COLO668 (cell line): ENCODE data around the gene SLC24A3.

Experiments used
- DNase-seq: peaks from one replicate; lab custom pipeline; 2025; ENCODE audit not compliant: unreplicated experiment; lab: John Stamatoyannopoulos, UW

SLC24A3 gene

GRCh38 chr20:19301142-19301541 is 88.7 kb downstream of the SLC24A3 start:
- no peak for DNase-seq

GRCh38 chr20:19301843-19302242 is 89.4 kb downstream of the SLC24A3 start:
- DNase-seq = no peak

- no peak for DNase-seq
These were observed 90.3 kb downstream of the SLC24A3 start for GRCh38 chr20:19302714-19303113.

- DNase-seq = no peak
These were observed 91.9 kb downstream of the SLC24A3 start for GRCh38 chr20:19304389-19304788.

- no peak for DNase-seq
These were observed 92.5 kb downstream of the SLC24A3 start for GRCh38 chr20:19304886-19305415.

GRCh38 chr20:19308146-19308545 is 95.7 kb downstream of the SLC24A3 start:
- DNase-seq = no peak

GRCh38 chr20:19310541-19310940 is 98.1 kb downstream of the SLC24A3 start:
- no peak for DNase-seq

GRCh38 chr20:19313342-19314069 is 101.1 kb downstream of the SLC24A3 start:
- DNase-seq = no peak

GRCh38 chr20:19314621-19315020 is 102.2 kb downstream of the SLC24A3 start:
- DNase-seq = no peak

- DNase-seq = no peak
These were observed 105.0 kb downstream of the SLC24A3 start for GRCh38 chr20:19317237-19318069.

GRCh38 chr20:19318610-19319009 is 106.2 kb downstream of the SLC24A3 start:
- no peak for DNase-seq

GRCh38 chr20:19320005-19320404 is 107.6 kb downstream of the SLC24A3 start:
- no peak for DNase-seq

GRCh38 chr20:19321176-19321575 is 108.7 kb downstream of the SLC24A3 start:
- no peak for DNase-seq

GRCh38 chr20:19322061-19322985 is 109.9 kb downstream of the SLC24A3 start:
- DNase-seq = no peak

- DNase-seq = no peak
These were observed 115.0 kb downstream of the SLC24A3 start for GRCh38 chr20:19327401-19327800.

- DNase-seq = no peak
These were observed 116.2 kb downstream of the SLC24A3 start for GRCh38 chr20:19328676-19329075.

GRCh38 chr20:19330038-19330437 is 117.6 kb downstream of the SLC24A3 start:
- DNase-seq = no peak

GRCh38 chr20:19330731-19331130 is 118.3 kb downstream of the SLC24A3 start:
- no peak for DNase-seq

- DNase-seq = no peak
These were observed 121.1 kb downstream of the SLC24A3 start for GRCh38 chr20:19333563-19333962.

GRCh38 chr20:19335341-19335740 is 122.9 kb downstream of the SLC24A3 start:
- no peak for DNase-seq

- DNase-seq = no peak
These were observed 123.5 kb downstream of the SLC24A3 start for GRCh38 chr20:19335916-19336315.
